SK-N-SH treated with all-trans-retinoic acid at 6 μM for 48 hours (cell line): Measurements from ENCODE around the gene HRK.

Experiments
- ATAC-seq: fragments of 200-7000 bp; cut with Tn5 transposase; 3 replicates; pipeline ENCODE4 v1.9.1; 2020; ENCODE audit warnings: mild to moderate bottlenecking, moderate library complexity
- BACH2 ChIP-seq: fragments of 250-450 bp; sonication (Bioruptor Pico); IDR thresholded peaks from 2 replicates; pipeline ENCODE4 v1.9.0; 2021; ENCODE audit warnings: mild to moderate bottlenecking, borderline replicate concordance
- CREB5 ChIP-seq: fragments of 250-450 bp; sonication (Bioruptor Pico); IDR thresholded peaks from 2 replicates; pipeline ENCODE4 v1.5.1; 2020; ENCODE audit warnings: low read depth, mild to moderate bottlenecking, moderate library complexity
- CSDC2 ChIP-seq: fragments of 250-450 bp; sonication (Bioruptor Pico); IDR thresholded peaks from 2 replicates; pipeline ENCODE4 v1.5.0; 2020; ENCODE audit warnings: mild to moderate bottlenecking, moderate library complexity
- CSRNP3 ChIP-seq: fragments of 250-450 bp; sonication (Bioruptor Pico); IDR thresholded peaks from 2 replicates; pipeline ENCODE4 v1.5.1; 2021; ENCODE audit warnings: mild to moderate bottlenecking, moderate library complexity
- ESRRG ChIP-seq: fragments of 250-450 bp; sonication (Bioruptor Pico); IDR thresholded peaks from 2 replicates; pipeline ENCODE4 v1.6.1; 2021; ENCODE audit warnings: mild to moderate bottlenecking
- GLIS3 ChIP-seq: fragments of 250-450 bp; sonication (Bioruptor Pico); IDR thresholded peaks from 2 replicates; pipeline ENCODE4 v1.5.0; 2020; ENCODE audit warnings: mild to moderate bottlenecking, moderate library complexity
- ISL1 ChIP-seq: fragments of 250-450 bp; sonication (Bioruptor Pico); IDR thresholded peaks from 2 replicates; pipeline ENCODE4 v2.1.2; 2022; ENCODE audit warnings: mild to moderate bottlenecking, moderate library complexity
- OSR1 ChIP-seq: fragments of 250-450 bp; sonication (Bioruptor Pico); IDR thresholded peaks from 2 replicates; pipeline ENCODE4 v1.8.0; 2022; ENCODE audit warnings: moderate library complexity, mild to moderate bottlenecking, inconsistent platforms
- POU6F1 ChIP-seq: fragments of 250-450 bp; sonication (Bioruptor Pico); IDR thresholded peaks from 2 replicates; pipeline ENCODE4 v1.8.0; 2021; ENCODE audit warnings: low read depth, mild to moderate bottlenecking, moderate library complexity, borderline replicate concordance
- PPARA ChIP-seq: fragments of 250-450 bp; sonication (Bioruptor Pico); IDR thresholded peaks from 2 replicates; pipeline ENCODE4 v1.5.0; 2020; ENCODE audit warnings: mild to moderate bottlenecking, borderline replicate concordance
- RARB ChIP-seq: fragments of 250-450 bp; sonication (Bioruptor Pico); IDR thresholded peaks from 2 replicates; pipeline ENCODE4 v1.8.0; 2021; ENCODE audit warnings: mild to moderate bottlenecking, moderate library complexity
- SNAI2 ChIP-seq: fragments of 250-450 bp; sonication (Bioruptor Pico); IDR thresholded peaks from 2 replicates; pipeline ENCODE4 v1.5.0; 2020; ENCODE audit warnings: mild to moderate bottlenecking, moderate library complexity
- TCF4 ChIP-seq: fragments of 250-450 bp; sonication (Bioruptor Pico); IDR thresholded peaks from 2 replicates; pipeline ENCODE4 v1.8.0; 2021; ENCODE audit warnings: mild to moderate bottlenecking, moderate library complexity, borderline replicate concordance
- TSHZ2 ChIP-seq: fragments of 250-450 bp; sonication (Bioruptor Pico); IDR thresholded peaks from 2 replicates; pipeline ENCODE4 v1.5.0; 2020; ENCODE audit warnings: mild to moderate bottlenecking, moderate library complexity
- ZC3H10 ChIP-seq: fragments of 250-450 bp; sonication (Bioruptor Pico); IDR thresholded peaks from 2 replicates; pipeline ENCODE4 v1.5.1; 2021; ENCODE audit warnings: mild to moderate bottlenecking, moderate library complexity
- ZFP3 ChIP-seq: fragments of 250-450 bp; sonication (Bioruptor Pico); IDR thresholded peaks from 2 replicates; pipeline ENCODE4 v1.5.0; 2020; ENCODE audit warnings: mild to moderate bottlenecking, moderate library complexity
- ZFP30 ChIP-seq: fragments of 450-650 bp; formaldehyde crosslinking; IDR thresholded peaks from 2 replicates; pipeline ENCODE4 v1.5.0; 2022; ENCODE audit warnings: mild to moderate bottlenecking, moderate library complexity
- ZNF565 ChIP-seq: fragments of 450-650 bp; formaldehyde crosslinking; conservative IDR thresholded peaks from 2 replicates; pipeline ENCODE4 v1.5.0; 2020; ENCODE audit warnings: low read depth, mild to moderate bottlenecking, moderate library complexity
- ZNF70 ChIP-seq: fragments of 450-650 bp; formaldehyde crosslinking; IDR thresholded peaks from 2 replicates; pipeline ENCODE4 v1.5.0; 2020; ENCODE audit warnings: mild to moderate bottlenecking, moderate library complexity
- ZNF8 ChIP-seq: fragments of 450-650 bp; formaldehyde crosslinking; IDR thresholded peaks from 2 replicates; pipeline ENCODE4 v1.5.0; 2020; ENCODE audit warnings: mild to moderate bottlenecking, moderate library complexity

The HRK gene

GRCh38 chr12:116859079-116859478 is 22.2 kb downstream of the HRK start:
- ATAC-seq: no peak
- TF ChIP-seq RARB (CRISPR knock-in tag) (no peak), ISL1 (no peak), TCF4 (no peak), ZNF8 (no peak)
- TF ChIP-seq, all 23 proteins: peak for 0

- TF ChIP-seq POU6F1: no peak
- TF ChIP-seq GLIS3 (CRISPR knock-in tag): no peak
- TF ChIP-seq TCF4: no peak
- no peak for TF ChIP-seq ZNF8
- TF ChIP-seq ZNF70 (CRISPR knock-in tag): no peak
- TF ChIP-seq TSHZ2 (CRISPR knock-in tag): no peak
- TF ChIP-seq ESRRG (CRISPR knock-in tag): no peak
- TF ChIP-seq OSR1 (CRISPR knock-in tag): no peak
- no peak for TF ChIP-seq PPARA (CRISPR knock-in tag)
- TF ChIP-seq ZFP3: no peak
- no peak for TF ChIP-seq BACH2 (CRISPR knock-in tag)
- ATAC-seq: no peak
These were observed 24.5 kb downstream of the HRK start for GRCh38 chr12:116856729-116857128.

- TF ChIP-seq GLIS3 (CRISPR knock-in tag): no peak
- TF ChIP-seq CSDC2 (CRISPR knock-in tag): no peak
- TF ChIP-seq, all 23 proteins: peak for 0
- ATAC-seq: no peak
These were observed 25.3 kb downstream of the HRK start for GRCh38 chr12:116855744-116856470.

- TF ChIP-seq CREB5 (CRISPR knock-in tag) (no peak), ZFP30 (CRISPR knock-in tag) (no peak), ZC3H10 (CRISPR knock-in tag) (no peak), ZNF565 (no peak), ZNF70 (CRISPR knock-in tag) (no peak), CSRNP3 (no peak), CSDC2 (CRISPR knock-in tag) (no peak), TCF4 (no peak), GLIS3 (CRISPR knock-in tag) (no peak), ISL1 (no peak), ZNF8 (no peak), ESRRG (CRISPR knock-in tag) (no peak), SNAI2 (CRISPR knock-in tag) (no peak), PPARA (CRISPR knock-in tag) (no peak), OSR1 (CRISPR knock-in tag) (no peak), RARB (CRISPR knock-in tag) (no peak), POU6F1 (no peak)
- no peak for ATAC-seq
These were observed 27.7 kb downstream of the HRK start for GRCh38 chr12:116853507-116853906.
